Inferior parietal cortex (tissue), 1 donor: ENCODE data around the gene CHI3L1.

ENCODE experiments used
- DNase-seq: peaks from one replicate; pipeline ENCODE4 v3.0.0-alpha.2; 2016; ENCODE audit errors: extremely low spot score

CHI3L1 gene

GRCh38 chr1:203206129-203206687, 19.7 kb upstream of the CHI3L1 start:
- no peak for DNase-seq

- DNase-seq = no peak
These were observed 18.3 kb upstream of the CHI3L1 start for GRCh38 chr1:203204756-203205155.

DNA sequence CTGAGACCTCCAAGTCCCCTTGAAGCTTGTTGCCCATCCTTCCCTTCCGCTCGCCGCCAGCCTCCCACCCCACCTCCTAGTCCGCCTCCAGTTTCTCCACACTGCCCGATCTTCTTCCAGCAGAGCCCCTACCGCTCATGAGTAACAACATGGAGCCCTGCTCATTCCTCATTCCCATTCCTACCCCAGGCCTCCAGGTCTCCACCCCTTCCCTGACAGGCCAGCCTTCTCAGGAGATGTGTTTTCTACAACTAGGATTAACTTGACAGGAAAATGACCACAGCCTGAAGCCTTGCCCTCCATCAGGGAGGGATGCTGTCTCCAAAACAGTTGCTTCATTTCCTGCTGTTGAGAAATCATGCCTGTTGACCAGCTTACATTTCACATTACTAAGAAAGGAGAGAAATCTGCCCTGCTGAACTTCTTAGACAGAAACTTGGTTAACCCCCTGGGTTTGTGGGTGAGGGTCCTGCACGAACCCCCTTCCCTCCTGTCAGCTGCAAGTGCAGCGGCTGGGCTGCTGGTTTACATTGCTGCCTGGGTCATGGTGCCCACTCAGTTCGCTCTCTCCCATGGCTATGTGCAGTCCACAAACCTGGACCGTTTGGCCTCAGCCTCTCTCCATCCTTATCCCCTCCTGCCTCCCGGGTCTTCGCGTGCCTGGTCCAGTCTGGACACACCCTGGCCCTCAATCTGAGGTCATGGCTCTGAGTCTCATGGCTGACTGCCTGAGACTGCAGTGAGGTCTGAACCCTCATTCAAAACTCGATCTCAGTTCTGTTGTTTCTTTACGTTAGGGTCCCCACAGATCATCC, 16.1 kb upstream of the CHI3L1 start:
- no peak for DNase-seq

GRCh38 chr1:203201516-203202205, 15.2 kb upstream of the CHI3L1 start:
- DNase-seq = no peak

DNA sequence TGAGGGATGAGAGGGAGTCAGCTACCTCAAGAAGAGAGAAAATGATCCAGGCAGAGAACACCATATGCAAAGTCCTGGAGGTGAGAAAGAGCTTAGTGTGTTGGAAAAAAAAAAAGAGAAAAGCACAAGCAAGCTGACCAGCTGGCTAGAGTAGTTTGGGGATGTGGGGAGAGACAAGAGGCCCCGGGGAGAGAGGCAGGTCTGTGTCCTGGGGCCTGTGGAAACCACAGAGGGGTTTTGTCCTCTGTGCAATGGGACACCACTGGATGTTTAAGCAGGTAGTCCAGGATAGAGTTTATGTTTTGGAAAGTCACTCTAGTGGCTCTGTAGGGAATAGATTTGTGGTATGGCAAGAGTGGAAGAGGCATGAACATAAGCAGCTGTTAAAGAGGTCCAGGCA, 14.4 kb upstream of the CHI3L1 start:
- DNase-seq = no peak

DNA sequence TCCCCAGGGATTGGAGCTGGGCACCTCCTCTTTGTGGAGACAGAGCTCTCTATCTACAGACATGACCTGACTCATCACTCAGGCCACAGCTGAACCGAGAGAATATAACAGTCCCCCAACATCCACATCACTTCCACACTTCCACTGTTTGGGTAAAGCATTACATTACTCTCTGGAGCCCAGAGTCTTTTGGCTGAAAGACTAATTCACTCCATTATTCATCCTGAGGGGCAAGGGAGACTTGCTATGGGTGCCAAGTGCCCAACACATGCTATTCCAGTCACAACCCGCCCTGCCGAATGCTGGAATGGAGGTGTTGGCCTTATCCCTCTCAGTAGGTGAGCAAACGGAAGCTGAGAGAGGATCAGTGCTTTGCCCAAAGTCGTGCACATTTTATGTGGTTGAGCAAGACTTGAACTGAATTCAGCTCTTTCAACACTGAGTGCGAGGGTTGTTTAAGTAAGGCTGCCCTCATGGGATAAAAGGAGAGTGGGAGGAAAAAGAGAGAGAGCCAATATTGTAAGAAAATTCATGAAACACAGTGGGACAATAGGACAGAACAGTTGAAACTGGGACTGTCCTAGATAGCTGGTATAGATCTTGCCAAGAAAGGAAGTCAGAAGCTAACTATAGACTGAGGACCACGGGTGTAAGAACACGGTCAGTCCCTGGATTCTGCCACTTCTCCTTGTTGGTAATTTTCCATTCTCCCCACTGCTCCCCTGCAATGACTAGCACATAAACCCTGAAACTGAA, 13.5 kb upstream of the CHI3L1 start:
- DNase-seq = peak; percentile 70

DNA sequence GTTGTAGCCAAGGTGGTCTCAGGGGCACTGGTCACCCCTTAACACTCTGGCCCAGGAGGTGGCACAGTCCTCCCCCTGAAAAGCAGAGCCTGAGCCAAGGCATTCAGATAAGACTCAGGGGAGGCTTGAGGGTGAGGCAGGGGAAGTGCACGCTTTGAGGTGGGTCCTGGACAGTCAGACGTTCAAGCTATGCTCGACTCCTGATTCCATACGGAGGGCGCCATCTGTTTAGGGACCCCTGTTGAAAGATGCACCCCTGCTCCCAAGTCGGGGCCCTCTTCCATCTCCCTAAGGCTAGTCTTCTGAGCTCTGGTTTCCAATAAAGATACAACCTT, 12.9 kb upstream of the CHI3L1 start:
- DNase-seq = no peak

DNA sequence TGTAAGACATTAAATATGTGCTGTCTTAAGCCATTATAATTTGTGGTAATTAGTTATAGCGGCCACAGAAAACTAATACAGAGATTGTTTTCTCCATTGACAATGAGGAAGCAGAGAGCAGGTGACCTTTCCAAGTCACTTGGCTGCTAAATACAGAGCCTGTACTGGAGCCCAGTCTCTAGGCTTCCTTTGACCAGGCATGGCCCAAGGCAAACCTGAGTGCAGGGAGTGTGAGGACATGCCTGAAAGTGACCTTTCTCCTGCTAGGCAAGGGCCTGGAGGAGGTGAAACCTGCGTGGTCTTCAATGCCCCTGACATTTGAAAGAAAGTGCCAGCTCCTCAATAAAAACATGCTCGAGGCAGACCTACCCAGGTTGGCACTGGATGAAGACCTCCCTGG, 12.5 kb upstream of the CHI3L1 start:
- no peak for DNase-seq

DNA sequence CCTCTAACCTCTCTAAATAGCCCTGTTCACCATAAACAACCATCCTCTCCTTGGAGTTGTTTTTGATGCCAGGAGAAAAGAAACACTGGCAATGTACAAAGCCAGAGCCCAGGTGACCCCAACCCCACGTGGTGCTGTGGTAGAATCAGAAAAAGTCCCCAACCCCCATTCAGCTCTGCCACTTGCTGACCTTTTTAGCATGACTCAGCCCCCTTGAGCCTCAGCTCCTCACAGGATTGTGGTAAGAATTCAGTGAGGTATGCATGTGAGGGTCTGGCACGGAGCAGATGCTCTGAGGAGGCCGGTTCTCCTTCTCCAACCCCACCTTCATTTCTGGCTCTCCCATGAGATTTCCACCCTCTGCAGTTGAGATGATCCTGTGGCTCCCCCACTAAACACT, 11.1 kb upstream of the CHI3L1 start:
- DNase-seq = no peak

DNA sequence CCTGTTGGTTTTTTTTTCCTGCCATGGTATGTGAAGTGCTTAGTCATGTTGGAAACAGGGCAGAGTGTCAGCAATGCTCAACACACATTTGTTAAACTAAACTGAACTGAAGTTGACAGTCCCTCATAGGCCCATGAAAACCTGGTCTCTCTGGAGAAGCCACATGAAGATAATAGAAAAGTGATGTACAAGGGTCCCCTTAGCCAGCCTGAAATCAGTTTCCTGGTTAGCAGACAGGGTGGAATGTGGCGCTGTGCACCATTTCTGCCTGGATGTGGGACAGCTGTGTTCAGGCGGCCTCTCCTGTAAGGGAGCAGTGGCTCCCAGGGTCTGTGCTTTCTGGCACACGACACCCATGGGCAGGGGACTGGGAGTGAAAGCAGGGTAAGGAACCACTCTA, 9.9 kb upstream of the CHI3L1 start:
- DNase-seq = no peak

- DNase-seq = no peak
These were observed 4.4 kb upstream of the CHI3L1 start for GRCh38 chr1:203190949-203191348.

GRCh38 chr1:203189951-203190352, 3.4 kb upstream of the CHI3L1 start:
- DNase-seq = peak; percentile 53

GRCh38 chr1:203188686-203189232, 2.3 kb upstream of the CHI3L1 start:
- DNase-seq = no peak

DNA sequence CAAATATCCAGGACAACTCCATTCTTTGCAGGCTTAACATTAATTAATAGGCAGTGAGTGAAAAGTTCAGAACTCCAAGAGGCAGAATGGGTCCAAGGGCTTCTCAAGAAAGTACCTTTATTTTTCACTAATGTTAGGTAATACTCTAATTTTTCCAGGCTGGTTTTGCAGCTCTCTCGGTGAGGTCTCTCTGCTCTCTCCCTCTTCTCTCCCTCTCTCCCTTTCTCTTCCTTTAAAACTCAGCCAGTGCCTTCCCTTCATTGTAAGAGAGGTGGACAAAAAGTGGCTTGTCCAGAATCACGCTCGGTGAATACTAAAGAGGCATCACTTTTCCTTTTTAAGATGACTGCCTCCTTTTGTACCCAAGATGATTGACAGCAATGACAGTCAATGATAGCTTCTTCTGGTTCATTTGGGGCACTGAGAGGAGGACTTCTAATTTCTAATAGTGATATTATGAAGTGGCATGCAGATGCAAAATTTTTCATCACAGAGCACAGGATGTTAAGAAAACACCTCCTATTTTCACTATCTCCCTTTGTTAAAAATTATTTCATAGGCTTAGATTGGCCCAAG, 1.3 kb upstream of the CHI3L1 start:
- DNase-seq = no peak

DNA sequence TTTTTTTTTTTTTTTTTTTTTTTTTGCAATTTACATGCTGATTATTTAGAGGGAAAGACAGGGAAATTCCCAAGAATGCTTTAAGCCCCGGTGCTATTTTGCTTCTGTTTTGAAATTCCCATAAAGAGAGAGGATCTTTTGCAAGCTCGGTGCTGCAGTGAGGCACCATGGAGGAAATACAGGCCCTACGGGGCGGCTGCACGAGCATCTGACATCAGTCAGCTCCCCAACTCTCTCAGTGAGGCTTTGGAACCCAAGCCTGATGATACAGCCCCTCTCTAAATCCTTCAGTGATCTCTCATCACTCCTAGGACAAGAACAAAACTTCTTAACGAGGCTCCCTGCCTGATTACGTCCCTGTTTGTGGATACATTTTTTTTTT, 791 bp upstream of the CHI3L1 start:
- no peak for DNase-seq

DNA sequence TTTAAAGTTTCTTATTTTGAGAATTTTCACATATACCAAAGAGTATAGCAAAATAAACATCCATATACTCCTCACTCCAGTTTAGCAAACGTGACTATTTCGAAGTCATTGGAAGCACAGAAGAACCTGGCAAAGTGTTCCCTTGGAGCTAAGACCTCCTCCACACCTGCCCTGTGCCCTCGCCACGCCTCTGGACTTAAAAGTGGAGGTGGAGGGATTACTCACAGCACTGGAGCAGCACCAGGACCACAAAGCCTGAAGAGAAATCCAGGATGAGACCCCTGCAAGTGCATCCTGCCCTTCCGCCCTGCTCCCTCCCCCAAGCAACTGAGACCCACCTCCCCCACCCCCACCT, 436 bp downstream of the CHI3L1 start:
- no peak for DNase-seq

DNA sequence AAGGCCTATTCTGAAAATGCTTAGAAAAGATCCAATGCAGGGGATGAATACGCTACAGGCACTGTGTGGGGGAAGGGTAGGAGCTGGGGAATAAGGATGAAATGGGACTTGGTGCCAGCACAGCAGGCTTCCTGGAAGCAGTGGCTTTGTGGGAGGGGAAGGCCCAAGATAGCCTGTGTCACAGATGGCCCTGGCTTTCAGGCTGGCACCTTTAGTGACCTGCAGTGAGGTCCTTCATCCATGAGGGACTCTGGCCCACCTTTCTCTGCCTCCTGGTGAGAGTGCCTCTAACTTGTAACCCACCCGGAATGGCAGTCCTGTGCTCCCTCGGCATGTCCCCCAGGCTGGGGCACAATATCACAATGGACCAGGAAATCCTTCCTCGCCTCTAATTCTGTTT, 919 bp downstream of the CHI3L1 start:
- no peak for DNase-seq

- no peak for DNase-seq
These were observed 1.4 kb downstream of the CHI3L1 start for GRCh38 chr1:203185061-203185461.

GRCh38 chr1:203184467-203184866, 2.0 kb downstream of the CHI3L1 start:
- DNase-seq = no peak

GRCh38 chr1:203183828-203184227, 2.7 kb downstream of the CHI3L1 start:
- no peak for DNase-seq

GRCh38 chr1:203182387-203182953, 4.0 kb downstream of the CHI3L1 start:
- DNase-seq = no peak
